HG03521 (cell line): ENCODE results near the gene EIF4G3.
"Not testable (repeated sequence)": the region's sequence is repeated elsewhere in the genome, so short reads cannot be mapped to it uniquely, and the experiment has no call there.

Source experiments
- ATAC-seq: cut with Tn5 transposase; IDR thresholded peaks from one replicate; pipeline ENCODE4 v1.9.1; 2021; ENCODE audit warnings: mild to moderate bottlenecking, moderate library complexity; ENCODE audit not compliant: unreplicated experiment

EIF4G3 gene, protein sequence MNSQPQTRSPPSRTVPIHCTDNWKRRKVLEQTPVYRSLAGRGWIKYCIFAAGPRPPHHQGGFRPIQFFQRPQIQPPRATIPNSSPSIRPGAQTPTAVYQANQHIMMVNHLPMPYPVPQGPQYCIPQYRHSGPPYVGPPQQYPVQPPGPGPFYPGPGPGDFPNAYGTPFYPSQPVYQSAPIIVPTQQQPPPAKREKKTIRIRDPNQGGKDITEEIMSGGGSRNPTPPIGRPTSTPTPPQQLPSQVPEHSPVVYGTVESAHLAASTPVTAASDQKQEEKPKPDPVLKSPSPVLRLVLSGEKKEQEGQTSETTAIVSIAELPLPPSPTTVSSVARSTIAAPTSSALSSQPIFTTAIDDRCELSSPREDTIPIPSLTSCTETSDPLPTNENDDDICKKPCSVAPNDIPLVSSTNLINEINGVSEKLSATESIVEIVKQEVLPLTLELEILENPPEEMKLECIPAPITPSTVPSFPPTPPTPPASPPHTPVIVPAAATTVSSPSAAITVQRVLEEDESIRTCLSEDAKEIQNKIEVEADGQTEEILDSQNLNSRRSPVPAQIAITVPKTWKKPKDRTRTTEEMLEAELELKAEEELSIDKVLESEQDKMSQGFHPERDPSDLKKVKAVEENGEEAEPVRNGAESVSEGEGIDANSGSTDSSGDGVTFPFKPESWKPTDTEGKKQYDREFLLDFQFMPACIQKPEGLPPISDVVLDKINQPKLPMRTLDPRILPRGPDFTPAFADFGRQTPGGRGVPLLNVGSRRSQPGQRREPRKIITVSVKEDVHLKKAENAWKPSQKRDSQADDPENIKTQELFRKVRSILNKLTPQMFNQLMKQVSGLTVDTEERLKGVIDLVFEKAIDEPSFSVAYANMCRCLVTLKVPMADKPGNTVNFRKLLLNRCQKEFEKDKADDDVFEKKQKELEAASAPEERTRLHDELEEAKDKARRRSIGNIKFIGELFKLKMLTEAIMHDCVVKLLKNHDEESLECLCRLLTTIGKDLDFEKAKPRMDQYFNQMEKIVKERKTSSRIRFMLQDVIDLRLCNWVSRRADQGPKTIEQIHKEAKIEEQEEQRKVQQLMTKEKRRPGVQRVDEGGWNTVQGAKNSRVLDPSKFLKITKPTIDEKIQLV (N-terminal part only)

DNA sequence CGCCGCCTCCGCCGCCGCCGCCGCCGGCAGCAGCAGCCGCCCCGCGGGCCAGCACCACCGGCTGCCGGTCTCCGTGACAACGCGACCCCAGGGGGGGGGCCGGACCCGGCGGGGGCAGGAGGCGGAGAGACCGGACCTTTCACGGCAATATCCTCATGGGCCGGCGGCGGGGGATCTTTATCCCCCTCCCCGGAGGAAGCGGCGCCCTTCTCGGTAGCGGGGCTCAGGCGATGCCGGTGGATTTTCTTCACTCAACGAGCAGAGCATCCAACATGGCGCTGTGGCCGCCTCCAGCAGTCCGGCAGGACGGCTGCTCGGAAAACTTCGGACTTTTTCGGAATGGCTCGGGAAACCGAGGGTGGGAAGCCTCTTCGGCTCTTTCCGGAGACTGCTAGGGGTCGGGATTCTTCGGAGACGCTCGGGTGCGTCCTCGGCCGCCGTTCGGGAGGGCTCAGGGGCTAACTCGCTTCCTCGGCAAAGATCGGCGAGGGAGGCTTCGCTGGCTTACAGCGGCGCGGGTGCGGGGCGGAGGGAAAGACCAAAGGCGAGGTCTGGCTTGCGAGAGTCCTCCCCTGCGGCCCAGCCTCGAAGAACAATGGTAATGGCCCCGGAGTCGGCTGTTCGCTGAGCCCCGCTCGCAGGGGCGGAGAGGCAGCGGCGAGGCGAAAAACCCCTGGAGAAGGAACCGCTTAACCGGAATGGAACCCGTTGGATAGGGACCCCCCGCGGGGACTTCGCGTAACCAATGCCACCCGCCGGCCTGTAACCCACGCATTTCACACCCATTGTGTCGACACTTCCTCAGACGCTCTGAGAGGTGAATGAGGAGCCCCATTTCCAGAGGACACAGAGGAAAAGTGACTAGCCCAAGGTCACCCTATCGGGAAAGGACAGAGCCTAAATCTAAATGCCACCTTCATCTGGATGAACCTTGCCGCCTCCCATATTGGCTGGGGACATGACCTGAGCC, at the start of gene EIF4G3:
TSS of gene EIF4G3 (minus strand) at position 312 of the 970 bp plus-strand sequence. CDS start 174,155 bp downstream, outside the sequence.
- peak; percentile 93 for ATAC-seq

DNA sequence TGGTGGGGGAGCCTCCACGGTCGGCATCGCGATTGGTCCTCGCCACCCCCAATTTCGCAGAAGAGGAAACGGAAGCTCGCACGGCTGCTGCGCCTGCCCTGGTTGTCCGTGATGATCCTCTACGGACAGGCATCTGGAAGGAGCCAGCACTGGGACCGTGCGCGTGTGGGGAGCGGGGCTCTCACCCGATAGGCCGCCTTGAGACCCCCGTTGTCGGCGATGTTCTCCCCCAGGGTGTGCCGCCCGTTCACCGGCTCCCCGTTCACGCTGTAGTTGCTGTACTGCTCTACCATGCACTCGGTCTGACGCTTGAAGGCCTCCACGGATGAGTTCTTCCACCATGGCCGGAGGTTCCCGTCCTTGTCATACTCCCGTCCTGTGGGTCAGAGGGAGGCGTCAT, 48.4 kb upstream of the EIF4G3 start:
- ATAC-seq, result no peak

DNA sequence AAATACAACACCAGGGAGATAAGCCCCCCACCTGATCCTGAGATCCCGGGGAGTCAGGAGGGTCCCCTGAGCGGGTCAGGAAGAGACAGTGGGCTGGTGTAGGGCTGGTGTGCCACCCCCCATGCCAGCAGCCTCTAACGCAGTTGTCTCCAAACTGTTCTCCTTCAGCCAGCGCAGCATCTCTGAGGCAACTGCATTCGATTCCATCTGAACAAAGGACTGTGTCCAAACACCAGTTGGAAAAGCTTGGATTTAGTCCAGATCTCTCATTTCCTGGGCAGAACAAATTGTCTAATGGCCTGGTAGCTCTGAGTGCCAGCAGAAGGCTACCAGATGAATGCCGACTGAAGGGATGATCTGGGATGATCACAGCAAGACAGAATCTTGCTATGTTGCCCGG, 44.1 kb upstream of the EIF4G3 start:
- ATAC-seq, result no peak

DNA sequence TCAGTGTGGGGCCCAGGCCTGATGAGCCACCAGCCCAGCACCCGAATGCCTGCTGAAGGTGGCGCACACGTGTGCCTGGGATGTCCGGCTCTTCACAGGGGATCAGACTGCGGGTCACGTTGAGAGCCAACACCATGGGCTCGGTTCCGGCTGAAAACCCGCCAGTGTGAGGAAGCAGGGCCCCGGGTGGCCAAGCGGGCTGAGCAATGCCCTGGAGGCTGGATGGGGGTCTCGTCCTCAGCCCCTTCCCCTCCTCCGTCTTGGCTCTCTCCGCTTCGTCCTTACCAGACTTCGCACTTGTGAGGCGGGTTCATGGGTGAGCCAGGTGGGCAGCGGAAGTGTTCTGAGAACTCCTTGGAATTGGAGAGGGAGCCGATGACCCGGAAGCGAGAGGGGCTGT, 43.0 kb upstream of the EIF4G3 start:
- ATAC-seq, result no peak

DNA sequence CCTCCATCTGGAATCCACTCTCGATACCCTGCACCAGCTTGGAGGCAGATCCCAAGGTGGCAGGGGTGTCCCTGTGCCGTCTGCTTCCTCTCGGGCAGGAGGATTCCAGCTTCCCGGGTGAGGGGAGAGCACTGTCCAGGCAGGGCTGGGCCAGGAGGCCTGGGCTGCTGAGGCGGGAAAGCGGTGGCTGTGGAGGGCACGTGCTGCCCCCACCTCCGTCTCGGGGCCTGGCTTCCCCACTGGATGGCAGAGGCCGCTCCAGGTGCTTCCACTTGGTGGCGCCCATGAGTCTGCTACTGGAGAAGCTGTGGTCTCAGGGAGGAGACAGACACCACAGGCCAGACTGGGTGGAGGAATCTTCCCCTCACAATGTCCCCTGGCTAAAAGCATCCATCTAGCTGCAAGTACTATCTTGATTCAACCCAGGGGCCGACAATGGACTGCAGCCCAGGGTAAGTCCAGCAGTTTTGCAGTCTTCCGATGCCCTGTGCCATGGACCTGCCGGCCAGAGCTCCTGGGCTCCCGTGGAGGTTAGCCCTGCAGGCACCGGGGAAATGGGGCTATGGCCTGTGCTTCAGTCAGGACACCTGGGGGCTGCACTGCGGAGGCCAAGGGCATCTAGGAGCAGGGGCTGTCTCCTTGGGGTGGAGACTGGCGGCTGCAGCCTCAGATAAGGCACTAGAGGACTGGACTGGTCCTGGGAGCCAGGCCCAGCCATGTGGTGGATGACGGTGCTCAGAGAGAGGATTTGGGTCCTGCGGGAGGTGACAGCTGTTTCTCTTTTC, 41.3 kb upstream of the EIF4G3 start:
- no peak for ATAC-seq

DNA sequence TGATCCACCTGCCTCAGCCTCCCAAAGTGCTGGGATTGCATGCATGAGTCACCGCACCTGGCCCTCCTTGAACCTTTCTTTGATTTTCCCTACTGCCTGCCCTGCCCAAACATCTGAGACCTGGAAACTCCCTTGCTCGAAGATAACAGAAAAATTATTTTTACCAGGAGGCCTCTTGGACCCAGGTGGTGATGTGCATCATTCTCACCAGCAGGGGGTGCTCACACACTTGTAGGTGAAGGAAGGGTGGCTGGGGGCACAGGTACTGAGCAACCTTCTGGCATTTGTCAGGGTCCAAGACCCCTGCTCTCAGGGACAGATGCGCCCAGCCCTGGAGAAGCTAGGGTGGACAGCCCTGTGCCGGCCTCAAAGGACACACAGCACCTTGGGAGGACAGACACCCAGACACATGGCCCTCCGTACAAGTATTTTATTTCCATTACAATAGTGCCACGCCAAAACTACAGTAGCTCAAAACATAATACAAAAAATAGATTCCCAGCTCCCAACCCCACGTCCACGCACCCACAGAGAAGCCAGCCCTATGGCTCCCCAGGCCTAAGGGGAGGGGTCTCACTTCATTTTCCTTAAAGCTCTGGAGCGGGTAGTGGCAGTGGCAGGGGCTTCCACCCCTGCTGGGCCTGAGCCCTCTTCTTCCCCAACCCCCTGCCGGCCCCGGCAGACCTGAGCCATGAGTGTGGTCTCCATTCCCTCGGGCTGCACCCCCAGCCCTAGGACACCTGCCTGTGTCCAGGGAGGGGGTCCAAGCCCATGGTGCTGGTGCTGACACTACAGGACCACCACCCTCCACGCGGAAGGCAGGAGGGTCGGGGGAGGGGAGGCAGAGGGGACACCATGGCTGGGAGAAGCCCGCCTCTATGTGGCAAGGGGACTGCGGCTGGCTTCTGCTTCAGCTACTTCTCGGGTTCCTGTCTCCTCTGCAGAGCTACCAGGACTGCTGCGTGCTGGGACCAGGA, 40.4 kb upstream of the EIF4G3 start:
- no peak for ATAC-seq

DNA sequence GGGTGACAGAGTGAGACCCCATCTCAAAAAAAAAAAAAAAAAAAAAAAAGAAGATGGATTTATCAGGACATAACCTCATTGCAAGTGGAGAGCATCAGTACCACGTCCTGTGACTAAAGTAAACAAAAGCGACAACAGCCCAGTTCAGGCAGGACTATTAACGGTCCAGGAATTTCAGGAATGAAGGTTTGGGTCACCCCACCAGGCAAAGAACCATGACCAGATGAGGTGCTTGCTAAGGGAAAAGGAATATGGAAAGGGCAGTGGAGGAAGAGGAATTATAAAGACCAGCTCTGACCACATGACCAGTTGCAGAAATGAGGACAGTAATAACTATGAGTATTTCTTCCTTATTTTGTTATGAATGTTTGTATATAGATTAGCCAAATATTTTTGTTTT, 35.4 kb upstream of the EIF4G3 start:
- no peak for ATAC-seq

DNA sequence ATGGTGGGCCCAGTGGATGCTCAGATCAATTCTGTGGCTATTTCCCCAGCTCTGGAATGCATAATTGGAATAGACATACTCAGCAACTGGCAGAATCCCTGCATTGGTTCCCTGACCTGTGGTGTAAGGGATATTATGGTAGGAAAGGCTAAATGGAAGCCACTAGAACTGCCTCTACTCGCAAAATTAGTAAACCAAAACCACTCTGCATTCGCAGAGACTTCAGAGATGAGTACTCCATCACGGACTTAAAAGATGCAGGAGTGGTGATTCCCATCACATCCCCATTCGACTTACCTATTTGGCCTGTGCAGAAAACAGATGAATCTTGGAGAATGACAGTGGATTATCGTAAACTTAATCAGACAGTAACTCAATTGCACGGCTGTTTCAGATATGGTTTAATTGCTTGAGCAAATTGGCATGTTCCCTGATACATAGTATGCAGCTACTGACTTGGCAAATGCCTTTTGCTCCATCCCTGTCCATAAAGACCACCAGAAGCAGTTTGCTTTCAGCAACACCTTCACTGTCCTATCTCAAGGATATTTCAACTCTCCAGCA, 31.5 kb upstream of the EIF4G3 start:
- ATAC-seq, result not testable (repeated sequence)

DNA sequence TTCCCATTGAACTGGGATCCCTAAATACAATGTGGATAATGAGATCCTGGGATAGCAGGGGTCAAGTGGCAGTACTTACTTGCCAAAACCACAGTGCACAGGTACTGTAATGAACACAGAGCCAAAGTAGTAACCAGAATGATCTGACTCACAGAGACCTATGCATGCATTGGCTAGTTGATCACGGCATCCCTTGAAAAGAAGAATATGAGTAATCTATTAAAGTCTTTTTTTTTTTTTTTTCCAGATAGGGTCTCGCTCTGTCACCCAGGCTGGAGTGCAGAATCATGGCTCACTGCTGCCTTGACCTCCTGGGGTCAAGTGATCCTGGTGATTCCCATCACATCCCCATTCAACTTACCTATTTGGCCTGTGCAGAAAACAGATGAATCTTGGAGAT, 29.4 kb upstream of the EIF4G3 start:
- ATAC-seq, result no peak

DNA sequence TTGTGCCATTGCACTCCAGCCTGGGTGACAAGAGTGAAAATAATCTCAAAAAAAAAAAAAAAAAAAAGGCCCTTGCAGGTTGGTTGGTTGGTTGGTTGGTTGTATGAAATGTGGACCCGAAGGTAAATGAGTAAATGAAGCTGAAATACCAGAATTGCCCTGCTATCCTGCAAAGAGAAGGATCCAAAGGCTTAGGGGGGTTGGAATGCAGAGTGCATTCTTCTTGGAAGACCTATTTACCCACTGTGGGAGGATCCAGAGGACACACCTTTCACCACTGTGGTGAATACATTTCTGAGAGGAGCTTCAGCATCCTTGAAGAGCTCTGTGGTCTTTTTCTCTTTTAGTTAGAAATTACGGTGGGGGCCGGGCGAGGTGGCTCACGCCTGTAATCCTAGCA, 28.7 kb upstream of the EIF4G3 start:
- no peak for ATAC-seq

DNA sequence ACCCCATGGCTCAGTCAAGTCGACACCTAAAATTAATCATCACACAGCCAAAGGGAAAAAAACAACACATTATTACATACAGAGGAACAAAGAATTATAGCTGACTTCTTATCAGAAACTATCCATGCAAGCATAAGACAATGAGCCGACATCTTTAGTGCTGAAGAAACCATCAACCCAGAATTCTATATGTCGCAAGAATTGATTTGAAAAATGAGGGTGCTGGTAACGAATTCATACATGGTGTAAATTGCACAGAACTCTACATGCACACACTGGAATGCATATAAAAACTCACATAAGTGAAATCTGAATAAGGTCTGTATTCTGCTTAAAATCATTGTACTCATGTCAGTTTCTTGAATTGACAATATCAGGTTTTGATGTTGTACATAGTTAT, 25.0 kb upstream of the EIF4G3 start:
- ATAC-seq, result no peak

DNA sequence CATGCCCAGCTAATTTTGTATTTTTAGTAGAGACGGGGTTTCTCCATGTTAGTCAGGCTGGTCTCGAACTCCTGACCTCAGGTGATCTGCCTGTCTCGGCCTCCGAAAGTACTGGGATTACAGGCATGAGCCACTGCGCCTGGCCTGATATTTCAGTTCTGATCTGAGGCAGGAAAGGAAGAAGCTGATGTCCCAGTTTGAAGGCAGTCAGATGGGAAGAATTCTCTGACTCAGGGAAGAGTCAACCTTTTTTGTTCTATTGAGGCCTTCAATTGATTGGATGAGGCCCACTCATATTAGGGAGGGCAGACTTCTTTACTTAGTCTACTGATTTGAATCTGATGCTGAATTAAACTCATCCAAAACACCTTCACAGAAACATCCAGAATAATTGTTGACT, 24.5 kb upstream of the EIF4G3 start:
- ATAC-seq, result not testable (repeated sequence)

DNA sequence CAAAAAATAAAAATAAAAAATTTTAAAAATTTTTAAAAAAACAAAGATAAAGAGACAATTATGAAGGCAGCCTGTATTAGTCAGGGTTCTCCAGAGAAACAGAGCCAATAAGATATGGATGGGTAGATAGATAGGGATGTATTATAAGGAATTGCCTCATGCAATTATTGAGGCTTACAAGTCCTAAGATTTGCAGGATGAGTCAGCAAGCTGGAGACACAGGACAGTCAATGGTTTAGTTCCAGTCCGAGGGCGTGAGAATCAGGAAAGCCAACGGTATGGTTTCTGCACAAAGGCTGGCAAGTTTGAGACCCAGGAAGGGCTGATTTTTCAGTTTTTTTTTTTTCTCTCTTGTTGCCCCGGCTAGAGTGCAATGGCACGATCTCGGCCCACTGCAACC, 24.1 kb upstream of the EIF4G3 start:
- no peak for ATAC-seq

DNA sequence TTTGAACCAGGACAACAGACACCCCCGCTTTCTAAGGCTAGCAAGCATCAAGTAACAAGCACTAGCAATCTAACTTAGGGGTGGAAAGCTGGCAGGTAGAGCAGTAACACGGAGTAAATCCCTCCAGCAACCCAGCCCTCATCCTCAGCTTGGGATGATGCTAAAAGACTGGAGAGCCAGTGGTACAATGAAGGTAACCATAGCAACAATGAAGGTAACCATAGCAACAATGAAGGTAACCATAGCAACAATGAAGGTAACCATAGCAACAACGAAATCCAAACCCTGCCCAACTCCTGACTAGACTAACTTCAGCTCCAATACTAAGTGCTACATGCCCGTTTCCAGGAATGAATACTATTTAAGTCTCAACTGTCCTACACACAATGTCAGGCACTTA, 22.2 kb upstream of the EIF4G3 start:
- ATAC-seq, result no peak

DNA sequence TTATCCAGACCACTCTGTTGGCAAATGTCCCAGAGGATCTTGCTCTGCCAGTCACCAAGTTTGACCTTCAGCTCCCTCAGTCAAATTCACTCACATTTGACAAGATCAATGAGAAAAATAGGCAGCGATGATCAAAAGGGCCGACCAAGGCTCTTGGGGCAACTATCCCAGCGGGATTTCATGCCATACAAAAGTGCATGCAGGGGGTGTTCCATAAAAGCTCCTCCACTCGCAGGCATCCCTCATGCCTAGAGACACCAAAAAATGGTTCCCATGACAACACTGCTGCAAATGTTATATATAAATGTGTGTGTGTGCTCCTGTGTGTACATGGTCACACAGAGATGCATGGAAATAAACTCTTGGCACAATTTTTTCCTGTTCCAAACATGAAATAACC, 16.2 kb upstream of the EIF4G3 start:
- no peak for ATAC-seq

DNA sequence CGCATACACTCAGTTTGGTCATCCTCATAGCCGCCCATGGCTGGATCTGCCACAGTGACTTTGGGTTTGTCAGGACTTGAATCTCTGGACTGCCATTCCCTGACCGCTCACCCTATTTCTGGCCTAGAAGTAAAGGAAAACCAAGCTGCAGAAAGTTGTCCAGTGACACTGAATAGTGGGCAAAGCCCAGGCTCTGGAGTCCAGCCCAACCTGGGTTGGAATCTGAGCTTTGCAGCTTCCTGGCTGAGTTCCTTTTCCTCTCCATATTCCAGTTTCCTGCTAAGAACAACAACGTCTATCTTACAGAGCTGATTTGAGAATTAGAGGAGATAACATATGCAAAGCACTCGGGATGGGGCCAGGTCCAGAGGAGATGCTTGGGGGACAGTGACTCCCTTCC, 15.6 kb upstream of the EIF4G3 start:
- no peak for ATAC-seq

DNA sequence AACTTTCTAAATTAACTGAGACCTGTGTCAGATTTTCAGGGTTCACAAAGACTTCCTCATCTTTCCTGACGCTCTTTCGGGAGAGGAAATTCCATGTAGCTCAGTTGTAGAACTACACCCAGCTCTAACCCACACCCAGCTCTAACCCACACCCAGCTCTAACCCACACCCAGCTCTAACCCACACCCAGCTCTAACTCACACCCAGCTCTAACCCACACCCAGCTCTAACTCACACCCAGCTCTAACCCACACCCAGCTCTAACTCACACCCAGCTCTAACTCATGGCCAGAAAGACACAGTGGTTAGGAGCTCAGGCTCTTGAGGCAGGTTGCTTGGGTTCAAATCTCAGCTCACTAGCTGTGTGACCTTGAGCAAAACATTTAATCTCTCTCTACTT, 14.1 kb upstream of the EIF4G3 start:
- ATAC-seq, result not testable (repeated sequence)

DNA sequence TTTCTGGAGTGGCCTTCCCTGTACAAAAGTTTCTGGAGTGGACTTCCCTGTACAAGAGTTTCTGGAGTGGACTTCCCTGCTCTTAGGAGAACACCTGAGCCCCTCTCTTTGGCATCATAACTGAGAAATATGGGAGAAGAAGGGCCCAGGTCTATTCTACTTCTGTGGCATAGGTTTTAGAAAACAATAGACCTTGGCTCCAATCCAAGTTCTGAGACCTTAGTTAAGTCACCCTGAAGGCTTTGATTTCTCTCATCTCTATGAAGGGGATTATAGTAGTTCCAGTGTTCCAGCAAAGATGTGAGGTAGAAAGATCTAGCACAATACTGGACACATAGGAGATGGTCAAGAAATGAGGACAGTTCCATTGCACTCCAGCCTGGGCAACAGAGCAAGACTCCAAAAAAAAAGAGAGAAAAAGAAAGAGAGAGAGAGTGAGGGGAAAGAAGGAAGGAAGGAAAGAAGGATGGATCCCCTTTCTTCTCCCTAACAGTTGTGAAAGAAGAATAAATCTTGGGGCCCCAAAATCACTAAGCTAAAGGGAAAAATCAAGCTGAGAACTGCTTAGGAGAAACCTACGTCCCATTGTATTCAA, 13.3 kb upstream of the EIF4G3 start:
- ATAC-seq, result no peak
